Activated T-cell treated with anti-CD3 and anti-CD28 coated beads, Interleukin-2, amount 50 U/mL, for 48 hours (primary cell): ENCODE measurements around the gene SCYL1.

Experiments used
- DNase-seq, 2 experiments: peaks; one replicate each; pipeline ENCODE4 v3.0.0-alpha.2; 2020

SCYL1 gene

DNA sequence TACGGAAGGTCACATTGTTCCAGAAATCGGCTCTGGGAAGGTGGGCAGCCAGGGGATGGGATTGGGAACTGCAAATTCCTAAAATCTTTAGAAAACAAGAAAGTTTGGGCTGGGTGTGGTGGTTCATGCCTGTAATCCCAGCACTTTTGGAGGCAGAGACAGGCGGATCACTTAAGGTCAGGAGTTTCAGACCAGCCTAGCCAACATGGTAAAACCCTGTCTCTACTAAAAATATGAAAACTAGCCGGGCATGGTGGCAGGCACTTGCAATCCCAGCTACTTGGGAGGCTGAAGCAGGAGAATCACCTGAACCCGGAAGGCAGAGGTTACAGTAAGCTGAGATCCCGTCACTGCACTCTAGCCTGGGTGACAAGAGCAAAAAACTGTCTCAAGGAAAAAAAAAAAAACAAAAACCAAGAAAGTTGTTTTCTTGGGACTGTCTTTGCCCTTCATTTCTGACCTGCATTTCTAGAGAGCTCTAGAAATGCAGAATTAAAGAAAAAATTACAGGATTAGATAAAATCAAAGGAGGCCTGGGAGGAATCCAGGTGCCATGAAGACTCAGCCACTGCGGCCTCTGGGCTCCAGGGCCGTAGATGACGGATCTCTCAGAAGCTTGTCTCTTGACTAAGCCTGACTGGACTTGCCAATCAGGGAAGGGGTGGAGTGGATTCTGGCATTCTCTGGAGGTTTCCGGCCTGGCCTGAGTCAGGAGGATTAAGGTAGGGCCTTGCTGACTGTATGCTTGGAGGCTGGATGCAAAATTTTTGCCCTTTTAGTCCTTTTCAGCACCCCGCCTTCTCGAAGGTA is 31.3 kb upstream of the SCYL1 start:
- no peak for DNase-seq

DNA sequence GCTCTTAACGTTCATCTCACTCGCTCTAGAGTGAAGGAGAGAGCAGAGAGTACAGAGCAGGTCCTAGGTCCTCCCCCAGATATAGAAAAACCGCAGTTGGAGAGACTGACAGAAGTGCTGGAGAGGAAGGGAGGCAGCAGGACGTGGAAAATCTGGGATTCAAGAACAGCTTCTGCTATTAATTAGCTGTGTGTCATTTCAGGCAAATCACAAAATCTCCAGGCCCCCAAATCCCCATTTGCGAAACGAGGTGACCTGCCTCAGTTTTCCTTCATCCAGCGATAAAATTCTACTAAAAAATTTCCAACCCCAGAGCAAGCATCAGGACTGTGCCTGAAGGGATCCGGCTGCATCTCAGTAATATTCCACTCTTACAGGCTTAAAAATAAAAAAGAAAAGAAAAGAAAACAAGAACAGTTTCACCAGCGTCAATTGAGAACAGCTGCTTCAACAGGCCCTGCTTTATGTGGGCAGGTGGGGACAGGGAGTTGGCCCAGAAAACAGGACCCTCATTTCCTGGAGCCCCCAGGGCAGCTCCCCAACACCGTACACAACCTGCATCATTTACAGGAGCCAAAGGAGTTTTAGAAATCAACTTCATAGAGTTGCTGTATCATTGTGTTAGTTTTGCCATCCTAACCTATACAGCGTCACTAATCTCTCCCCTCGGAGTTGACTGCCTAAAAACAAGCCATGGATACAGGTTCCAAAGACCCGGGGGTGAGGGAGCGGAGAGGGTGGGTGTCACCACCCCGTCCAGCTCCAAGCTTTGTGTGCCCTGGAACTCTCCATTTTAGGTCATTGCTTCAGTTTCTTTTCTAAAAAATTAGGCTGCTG is 28.4 kb upstream of the SCYL1 start:
- peak; percentile 50 to 56 for DNase-seq

DNA sequence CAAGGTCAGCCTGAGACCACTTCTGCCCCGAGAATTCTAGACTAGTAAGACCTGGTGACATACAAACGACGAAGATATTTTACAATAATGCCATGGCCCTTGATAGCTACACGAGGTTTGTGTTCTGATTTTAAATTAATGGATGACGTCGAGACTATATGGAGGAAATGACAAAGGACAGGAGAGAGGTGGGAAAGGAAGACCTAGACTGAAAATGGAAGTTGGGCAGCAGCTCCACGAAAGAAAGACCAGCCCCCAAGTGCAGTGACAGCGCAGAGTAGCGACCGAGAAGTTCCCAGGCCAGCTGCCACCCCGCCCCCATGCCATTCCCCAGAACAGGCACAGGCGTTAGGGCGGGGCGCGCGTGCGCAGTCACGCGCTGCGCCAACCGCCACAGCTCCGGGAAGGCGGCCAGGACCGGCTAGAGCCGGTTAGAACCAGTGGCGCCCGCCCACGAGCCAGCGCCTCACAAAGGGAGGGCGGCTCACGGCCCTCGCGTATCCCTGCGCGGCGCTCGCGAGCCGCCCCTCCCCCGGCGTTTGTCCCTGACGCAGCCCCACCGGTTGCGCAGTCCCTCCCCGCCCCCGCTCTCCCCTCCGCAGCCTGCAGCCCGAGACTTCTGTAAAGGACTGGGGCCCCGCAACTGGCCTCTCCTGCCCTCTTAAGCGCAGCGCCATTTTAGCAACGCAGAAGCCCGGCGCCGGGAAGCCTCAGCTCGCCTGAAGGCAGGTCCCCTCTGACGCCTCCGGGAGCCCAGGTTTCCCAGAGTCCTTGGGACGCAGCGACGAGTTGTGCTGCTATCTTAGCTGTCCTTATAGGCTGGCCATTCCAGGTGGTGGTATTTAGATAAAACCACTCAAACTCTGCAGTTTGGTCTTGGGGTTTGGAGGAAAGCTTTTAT is 27.5 kb upstream of the SCYL1 start:
- DNase-seq, result peak; percentile 98 to 99

DNA sequence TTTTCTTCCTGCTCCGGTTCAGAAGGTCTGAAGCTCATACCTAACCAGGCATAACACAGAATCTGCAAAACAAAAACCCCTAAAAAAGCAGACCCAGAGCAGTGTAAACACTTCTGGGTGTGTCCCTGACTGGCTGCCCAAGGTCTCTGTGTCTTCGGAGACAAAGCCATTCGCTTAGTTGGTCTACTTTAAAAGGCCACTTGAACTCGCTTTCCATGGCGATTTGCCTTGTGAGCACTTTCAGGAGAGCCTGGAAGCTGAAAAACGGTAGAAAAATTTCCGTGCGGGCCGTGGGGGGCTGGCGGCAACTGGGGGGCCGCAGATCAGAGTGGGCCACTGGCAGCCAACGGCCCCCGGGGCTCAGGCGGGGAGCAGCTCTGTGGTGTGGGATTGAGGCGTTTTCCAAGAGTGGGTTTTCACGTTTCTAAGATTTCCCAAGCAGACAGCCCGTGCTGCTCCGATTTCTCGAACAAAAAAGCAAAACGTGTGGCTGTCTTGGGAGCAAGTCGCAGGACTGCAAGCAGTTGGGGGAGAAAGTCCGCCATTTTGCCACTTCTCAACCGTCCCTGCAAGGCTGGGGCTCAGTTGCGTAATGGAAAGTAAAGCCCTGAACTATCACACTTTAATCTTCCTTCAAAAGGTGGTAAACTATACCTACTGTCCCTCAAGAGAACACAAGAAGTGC is 26.7 kb upstream of the SCYL1 start:
- peak; percentile 78 to 80 for DNase-seq

DNA sequence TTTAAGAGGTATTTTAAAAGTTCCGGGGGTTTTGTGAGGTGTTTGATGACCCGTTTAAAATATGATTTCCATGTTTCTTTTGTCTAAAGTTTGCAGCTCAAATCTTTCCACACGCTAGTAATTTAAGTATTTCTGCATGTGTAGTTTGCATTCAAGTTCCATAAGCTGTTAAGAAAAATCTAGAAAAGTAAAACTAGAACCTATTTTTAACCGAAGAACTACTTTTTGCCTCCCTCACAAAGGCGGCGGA is 26.2 kb upstream of the SCYL1 start:
- DNase-seq, result no peak

DNA sequence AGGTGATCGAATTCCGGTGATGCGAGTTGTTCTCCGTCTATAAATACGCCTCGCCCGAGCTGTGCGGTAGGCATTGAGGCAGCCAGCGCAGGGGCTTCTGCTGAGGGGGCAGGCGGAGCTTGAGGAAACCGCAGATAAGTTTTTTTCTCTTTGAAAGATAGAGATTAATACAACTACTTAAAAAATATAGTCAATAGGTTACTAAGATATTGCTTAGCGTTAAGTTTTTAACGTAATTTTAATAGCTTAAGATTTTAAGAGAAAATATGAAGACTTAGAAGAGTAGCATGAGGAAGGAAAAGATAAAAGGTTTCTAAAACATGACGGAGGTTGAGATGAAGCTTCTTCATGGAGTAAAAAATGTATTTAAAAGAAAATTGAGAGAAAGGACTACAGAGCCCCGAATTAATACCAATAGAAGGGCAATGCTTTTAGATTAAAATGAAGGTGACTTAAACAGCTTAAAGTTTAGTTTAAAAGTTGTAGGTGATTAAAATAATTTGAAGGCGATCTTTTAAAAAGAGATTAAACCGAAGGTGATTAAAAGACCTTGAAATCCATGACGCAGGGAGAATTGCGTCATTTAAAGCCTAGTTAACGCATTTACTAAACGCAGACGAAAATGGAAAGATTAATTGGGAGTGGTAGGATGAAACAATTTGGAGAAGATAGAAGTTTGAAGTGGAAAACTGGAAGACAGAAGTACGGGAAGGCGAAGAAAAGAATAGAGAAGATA is 25.7 kb upstream of the SCYL1 start, which contains the start of gene MALAT1:
TSS of gene MALAT1 (plus strand) at position 69 of the 736 bp plus-strand sequence.
- peak; percentile 96 for DNase-seq

DNA sequence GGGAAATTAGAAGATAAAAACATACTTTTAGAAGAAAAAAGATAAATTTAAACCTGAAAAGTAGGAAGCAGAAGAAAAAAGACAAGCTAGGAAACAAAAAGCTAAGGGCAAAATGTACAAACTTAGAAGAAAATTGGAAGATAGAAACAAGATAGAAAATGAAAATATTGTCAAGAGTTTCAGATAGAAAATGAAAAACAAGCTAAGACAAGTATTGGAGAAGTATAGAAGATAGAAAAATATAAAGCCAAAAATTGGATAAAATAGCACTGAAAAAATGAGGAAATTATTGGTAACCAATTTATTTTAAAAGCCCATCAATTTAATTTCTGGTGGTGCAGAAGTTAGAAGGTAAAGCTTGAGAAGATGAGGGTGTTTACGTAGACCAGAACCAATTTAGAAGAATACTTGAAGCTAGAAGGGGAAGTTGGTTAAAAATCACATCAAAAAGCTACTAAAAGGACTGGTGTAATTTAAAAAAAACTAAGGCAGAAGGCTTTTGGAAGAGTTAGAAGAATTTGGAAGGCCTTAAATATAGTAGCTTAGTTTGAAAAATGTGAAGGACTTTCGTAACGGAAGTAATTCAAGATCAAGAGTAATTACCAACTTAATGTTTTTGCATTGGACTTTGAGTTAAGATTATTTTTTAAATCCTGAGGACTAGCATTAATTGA is 25.0 kb upstream of the SCYL1 start:
- no peak for DNase-seq

DNA sequence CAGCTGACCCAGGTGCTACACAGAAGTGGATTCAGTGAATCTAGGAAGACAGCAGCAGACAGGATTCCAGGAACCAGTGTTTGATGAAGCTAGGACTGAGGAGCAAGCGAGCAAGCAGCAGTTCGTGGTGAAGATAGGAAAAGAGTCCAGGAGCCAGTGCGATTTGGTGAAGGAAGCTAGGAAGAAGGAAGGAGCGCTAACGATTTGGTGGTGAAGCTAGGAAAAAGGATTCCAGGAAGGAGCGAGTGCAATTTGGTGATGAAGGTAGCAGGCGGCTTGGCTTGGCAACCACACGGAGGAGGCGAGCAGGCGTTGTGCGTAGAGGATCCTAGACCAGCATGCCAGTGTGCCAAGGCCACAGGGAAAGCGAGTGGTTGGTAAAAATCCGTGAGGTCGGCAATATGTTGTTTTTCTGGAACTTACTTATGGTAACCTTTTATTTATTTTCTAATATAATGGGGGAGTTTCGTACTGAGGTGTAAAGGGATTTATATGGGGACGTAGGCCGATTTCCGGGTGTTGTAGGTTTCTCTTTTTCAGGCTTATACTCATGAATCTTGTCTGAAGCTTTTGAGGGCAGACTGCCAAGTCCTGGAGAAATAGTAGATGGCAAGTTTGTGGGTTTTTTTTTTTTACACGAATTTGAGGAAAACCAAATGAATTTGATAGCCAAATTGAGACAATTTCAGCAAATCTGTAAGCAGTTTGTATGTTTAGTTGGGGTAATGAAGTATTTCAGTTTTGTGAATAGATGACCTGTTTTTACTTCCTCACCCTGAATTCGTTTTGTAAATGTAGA is 24.3 kb upstream of the SCYL1 start:
- DNase-seq, result peak; percentile 63 to 70

DNA sequence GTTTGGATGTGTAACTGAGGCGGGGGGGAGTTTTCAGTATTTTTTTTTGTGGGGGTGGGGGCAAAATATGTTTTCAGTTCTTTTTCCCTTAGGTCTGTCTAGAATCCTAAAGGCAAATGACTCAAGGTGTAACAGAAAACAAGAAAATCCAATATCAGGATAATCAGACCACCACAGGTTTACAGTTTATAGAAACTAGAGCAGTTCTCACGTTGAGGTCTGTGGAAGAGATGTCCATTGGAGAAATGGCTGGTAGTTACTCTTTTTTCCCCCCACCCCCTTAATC is 23.8 kb upstream of the SCYL1 start:
- DNase-seq, result no peak

DNA sequence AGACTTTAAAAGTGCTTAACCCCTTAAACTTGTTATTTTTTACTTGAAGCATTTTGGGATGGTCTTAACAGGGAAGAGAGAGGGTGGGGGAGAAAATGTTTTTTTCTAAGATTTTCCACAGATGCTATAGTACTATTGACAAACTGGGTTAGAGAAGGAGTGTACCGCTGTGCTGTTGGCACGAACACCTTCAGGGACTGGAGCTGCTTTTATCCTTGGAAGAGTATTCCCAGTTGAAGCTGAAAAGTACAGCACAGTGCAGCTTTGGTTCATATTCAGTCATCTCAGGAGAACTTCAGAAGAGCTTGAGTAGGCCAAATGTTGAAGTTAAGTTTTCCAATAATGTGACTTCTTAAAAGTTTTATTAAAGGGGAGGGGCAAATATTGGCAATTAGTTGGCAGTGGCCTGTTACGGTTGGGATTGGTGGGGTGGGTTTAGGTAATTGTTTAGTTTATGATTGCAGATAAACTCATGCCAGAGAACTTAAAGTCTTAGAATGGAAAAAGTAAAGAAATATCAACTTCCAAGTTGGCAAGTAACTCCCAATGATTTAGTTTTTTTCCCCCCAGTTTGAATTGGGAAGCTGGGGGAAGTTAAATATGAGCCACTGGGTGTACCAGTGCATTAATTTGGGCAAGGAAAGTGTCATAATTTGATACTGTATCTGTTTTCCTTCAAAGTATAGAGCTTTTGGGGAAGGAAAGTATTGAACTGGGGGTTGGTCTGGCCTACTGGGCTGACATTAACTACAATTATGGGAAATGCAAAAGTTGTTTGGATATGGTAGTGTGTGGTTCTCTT is 23.2 kb upstream of the SCYL1 start:
- DNase-seq, result no peak

DNA sequence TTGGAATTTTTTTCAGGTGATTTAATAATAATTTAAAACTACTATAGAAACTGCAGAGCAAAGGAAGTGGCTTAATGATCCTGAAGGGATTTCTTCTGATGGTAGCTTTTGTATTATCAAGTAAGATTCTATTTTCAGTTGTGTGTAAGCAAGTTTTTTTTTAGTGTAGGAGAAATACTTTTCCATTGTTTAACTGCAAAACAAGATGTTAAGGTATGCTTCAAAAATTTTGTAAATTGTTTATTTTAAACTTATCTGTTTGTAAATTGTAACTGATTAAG is 22.7 kb upstream of the SCYL1 start:
- no peak for DNase-seq

DNA sequence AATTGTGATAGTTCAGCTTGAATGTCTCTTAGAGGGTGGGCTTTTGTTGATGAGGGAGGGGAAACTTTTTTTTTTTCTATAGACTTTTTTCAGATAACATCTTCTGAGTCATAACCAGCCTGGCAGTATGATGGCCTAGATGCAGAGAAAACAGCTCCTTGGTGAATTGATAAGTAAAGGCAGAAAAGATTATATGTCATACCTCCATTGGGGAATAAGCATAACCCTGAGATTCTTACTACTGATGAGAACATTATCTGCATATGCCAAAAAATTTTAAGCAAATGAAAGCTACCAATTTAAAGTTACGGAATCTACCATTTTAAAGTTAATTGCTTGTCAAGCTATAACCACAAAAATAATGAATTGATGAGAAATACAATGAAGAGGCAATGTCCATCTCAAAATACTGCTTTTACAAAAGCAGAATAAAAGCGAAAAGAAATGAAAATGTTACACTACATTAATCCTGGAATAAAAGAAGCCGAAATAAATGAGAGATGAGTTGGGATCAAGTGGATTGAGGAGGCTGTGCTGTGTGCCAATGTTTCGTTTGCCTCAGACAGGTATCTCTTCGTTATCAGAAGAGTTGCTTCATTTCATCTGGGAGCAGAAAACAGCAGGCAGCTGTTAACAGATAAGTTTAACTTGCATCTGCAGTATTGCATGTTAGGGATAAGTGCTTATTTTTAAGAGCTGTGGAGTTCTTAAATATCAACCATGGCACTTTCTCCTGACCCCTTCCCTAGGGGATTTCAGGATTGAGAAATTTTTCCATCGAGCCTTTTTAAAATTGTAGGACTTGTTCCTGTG is 22.1 kb upstream of the SCYL1 start:
- DNase-seq, result no peak

DNA sequence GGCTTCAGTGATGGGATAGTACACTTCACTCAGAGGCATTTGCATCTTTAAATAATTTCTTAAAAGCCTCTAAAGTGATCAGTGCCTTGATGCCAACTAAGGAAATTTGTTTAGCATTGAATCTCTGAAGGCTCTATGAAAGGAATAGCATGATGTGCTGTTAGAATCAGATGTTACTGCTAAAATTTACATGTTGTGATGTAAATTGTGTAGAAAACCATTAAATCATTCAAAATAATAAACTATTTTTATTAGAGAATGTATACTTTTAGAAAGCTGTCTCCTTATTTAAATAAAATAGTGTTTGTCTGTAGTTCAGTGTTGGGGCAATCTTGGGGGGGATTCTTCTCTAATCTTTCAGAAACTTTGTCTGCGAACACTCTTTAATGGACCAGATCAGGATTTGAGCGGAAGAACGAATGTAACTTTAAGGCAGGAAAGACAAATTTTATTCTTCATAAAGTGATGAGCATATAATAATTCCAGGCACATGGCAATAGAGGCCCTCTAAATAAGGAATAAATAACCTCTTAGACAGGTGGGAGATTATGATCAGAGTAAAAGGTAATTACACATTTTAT is 21.4 kb upstream of the SCYL1 start:
- no peak for DNase-seq

DNA sequence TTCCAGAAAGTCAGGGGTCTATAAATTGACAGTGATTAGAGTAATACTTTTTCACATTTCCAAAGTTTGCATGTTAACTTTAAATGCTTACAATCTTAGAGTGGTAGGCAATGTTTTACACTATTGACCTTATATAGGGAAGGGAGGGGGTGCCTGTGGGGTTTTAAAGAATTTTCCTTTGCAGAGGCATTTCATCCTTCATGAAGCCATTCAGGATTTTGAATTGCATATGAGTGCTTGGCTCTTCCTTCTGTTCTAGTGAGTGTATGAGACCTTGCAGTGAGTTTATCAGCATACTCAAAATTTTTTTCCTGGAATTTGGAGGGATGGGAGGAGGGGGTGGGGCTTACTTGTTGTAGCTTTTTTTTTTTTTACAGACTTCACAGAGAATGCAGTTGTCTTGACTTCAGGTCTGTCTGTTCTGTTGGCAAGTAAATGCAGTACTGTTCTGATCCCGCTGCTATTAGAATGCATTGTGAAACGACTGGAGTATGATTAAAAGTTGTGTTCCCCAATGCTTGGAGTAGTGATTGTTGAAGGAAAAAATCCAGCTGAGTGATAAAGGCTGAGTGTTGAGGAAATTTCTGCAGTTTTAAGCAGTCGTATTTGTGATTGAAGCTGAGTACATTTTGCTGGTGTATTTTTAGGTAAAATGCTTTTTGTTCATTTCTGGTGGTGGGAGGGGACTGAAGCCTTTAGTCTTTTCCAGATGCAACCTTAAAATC is 20.8 kb upstream of the SCYL1 start:
- DNase-seq, result no peak

DNA sequence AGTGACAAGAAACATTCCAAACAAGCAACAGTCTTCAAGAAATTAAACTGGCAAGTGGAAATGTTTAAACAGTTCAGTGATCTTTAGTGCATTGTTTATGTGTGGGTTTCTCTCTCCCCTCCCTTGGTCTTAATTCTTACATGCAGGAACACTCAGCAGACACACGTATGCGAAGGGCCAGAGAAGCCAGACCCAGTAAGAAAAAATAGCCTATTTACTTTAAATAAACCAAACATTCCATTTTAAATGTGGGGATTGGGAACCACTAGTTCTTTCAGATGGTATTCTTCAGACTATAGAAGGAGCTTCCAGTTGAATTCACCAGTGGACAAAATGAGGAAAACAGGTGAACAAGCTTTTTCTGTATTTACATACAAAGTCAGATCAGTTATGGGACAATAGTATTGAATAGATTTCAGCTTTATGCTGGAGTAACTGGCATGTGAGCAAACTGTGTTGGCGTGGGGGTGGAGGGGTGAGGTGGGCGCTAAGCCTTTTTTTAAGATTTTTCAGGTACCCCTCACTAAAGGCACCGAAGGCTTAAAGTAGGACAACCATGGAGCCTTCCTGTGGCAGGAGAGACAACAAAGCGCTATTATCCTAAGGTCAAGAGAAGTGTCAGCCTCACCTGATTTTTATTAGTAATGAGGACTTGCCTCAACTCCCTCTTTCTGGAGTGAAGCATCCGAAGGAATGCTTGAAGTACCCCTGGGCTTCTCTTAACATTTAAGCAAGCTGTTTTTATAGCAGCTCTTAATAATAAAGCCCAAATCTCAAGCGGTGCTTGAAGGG is 20.0 kb upstream of the SCYL1 start:
- no peak for DNase-seq

DNA sequence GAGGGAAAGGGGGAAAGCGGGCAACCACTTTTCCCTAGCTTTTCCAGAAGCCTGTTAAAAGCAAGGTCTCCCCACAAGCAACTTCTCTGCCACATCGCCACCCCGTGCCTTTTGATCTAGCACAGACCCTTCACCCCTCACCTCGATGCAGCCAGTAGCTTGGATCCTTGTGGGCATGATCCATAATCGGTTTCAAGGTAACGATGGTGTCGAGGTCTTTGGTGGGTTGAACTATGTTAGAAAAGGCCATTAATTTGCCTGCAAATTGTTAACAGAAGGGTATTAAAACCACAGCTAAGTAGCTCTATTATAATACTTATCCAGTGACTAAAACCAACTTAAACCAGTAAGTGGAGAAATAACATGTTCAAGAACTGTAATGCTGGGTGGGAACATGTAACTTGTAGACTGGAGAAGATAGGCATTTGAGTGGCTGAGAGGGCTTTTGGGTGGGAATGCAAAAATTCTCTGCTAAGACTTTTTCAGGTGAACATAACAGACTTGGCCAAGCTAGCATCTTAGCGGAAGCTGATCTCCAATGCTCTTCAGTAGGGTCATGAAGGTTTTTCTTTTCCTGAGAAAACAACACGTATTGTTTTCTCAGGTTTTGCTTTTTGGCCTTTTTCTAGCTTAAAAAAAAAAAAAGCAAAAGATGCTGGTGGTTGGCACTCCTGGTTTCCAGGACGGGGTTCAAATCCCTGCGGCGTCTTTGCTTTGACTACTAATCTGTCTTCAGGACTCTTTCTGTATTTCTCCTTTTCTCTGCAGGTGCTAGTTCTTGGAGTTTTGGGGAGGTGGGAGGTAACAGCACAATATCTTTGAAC is 19.2 kb upstream of the SCYL1 start:
- no peak for DNase-seq
